Lung (tissue), 12 donors: ENCODE data around the gene ROR1. TPM values are rescaled to one million over a fixed set of nuclear protein-coding genes. Genes with fewer than 3 reads are reported as not detected.

Experiments used
- ATAC-seq: fragments of 200-7000 bp; cut with Tn5 transposase; one replicate; pipeline ENCODE4 v1.9.1; 2020; ENCODE audit warnings: moderate number of reproducible peaks; ENCODE audit not compliant: insufficient read depth, low FRiP score
- DNase-seq, 3 donors: peaks; one replicate each; pipeline ENCODE4 v3.0.0-alpha.2; 2013 to 2017
- H3K27ac ChIP-seq, 2 donors: one replicate each; pipeline ENCODE4 v1.5.1; 2013; ENCODE audit warnings: mild to moderate bottlenecking in 2 of 2, moderate library complexity in 2 of 2, control low read depth in 1 of 2, inconsistent platforms in 1 of 2, low read depth in 1 of 2, low read length in 1 of 2
- H3K27me3 ChIP-seq, 3 donors: one replicate each; pipeline ENCODE4 v1.5.1; 2013; ENCODE audit warnings: low read length in 2 of 3; ENCODE audit not compliant: control insufficient read depth in 3 of 3, insufficient read depth in 3 of 3
- H3K36me3 ChIP-seq, 4 donors: one replicate each; pipeline ENCODE4 v1.5.1; 2013; ENCODE audit warnings: low read length in 4 of 4, mild to moderate bottlenecking in 1 of 4, moderate library complexity in 1 of 4; ENCODE audit not compliant: control insufficient read depth in 4 of 4, insufficient read depth in 4 of 4
- H3K4me1 ChIP-seq, 5 donors: one replicate each; pipeline ENCODE4 v1.5.1; 2013; ENCODE audit warnings: low read length in 5 of 5, mild to moderate bottlenecking in 2 of 5, moderate library complexity in 1 of 5; ENCODE audit not compliant: control insufficient read depth in 5 of 5, insufficient read depth in 5 of 5
- H3K4me3 ChIP-seq: one replicate; pipeline ENCODE4 v1.5.1; 2013; ENCODE audit warnings: mild to moderate bottlenecking, control low read depth, moderate library complexity
- H3K9ac ChIP-seq, 2 donors: one replicate each; pipeline ENCODE4 v1.5.1; 2013; ENCODE audit warnings: low read length in 2 of 2, control low read depth in 1 of 2; ENCODE audit not compliant: insufficient read depth in 1 of 2
- H3K9me3 ChIP-seq, 4 donors: one replicate each; pipeline ENCODE4 v1.5.1; 2013; ENCODE audit warnings: low read length in 3 of 4, mild to moderate bottlenecking in 1 of 4, moderate library complexity in 1 of 4; ENCODE audit not compliant: control insufficient read depth in 4 of 4, insufficient read depth in 3 of 4
- CTCF ChIP-seq: IDR thresholded peaks from 2 replicates; pipeline ENCODE4 v1.5.1; 2012; ENCODE audit warnings: mild to moderate bottlenecking; ENCODE audit errors: control extremely low read depth, extremely low read depth
- WGBS, 2 donors: extraction: QIAGEN DNeasy Blood & Tissue Kit; methylation state at CpG; one replicate each; pipeline ENCODE4 v1.1.7; 2013; 5-methylcytosine and 5-hydroxymethylcytosine counted together
- polyA plus RNA-seq, 2 donors: library from polyadenylated mRNA; stranded (reverse); fragments of 200-250 nt; gene quantifications; one replicate each; pipeline ENCODE4 v1.2.1, GENCODE V29; 2013
- total RNA-seq, 2 donors: library from RNA; depleted of rRNA in 1 of 2; stranded (reverse); fragments of >200 nt in 1 of 2; gene quantifications; one replicate each; pipeline ENCODE4 v1.2.1, GENCODE V29; 2014 to 2021
- donor health status: control.
- donor health status: control.
- donor health status: Bipolar disorder and iron deficiency.
- donor health status: healthy.
- donor health status: DM: yes; HTN: yes; CAD: no.

The ROR1 gene
- total and polyA plus RNA-seq, 4 donors, result 2.9 to 47.0 (median 14.0) TPM

- TF ChIP-seq CTCF, result no peak
- Histone ChIP-seq H3K36me3 (no peaks in the 10 kb centered on the region), H3K4me3 (no peak overlapping the region), H3K27me3 (no peaks in the 10 kb centered on the region), H3K27ac (no peak overlapping the region), H3K9ac (no peak overlapping the region), H3K4me1 (peaks cover 0 to 12% (median 0%) of the 10 kb centered on the region in 5 donors), H3K9me3 (no peaks in the 10 kb centered on the region)
- no peak for ATAC-seq
- WGBS, 2 donors, result 85% methylated on average over 8 of the region's 8 CpGs
- no peak for DNase-seq
Observed at GRCh38 chr1:64196074-64196870, 422.5 kb downstream of the ROR1 start.

- Histone ChIP-seq H3K36me3 (no peaks in the 10 kb centered on the region), H3K9ac (no peak overlapping the region), H3K27me3 (no peaks in the 10 kb centered on the region), H3K4me1 (peaks cover 0 to 12% (median 0%) of the 10 kb centered on the region in 5 donors), H3K4me3 (no peak overlapping the region), H3K9me3 (no peaks in the 10 kb centered on the region), H3K27ac (no peak overlapping the region)
- TF ChIP-seq CTCF, result no peak
- 95 to 98% methylated on average over 3 of the region's 3 CpGs for WGBS, 2 donors
- ATAC-seq (no peak), DNase-seq (no peak)
Observed at GRCh38 chr1:64197076-64197475, 423.3 kb downstream of the ROR1 start.

- no peak for DNase-seq
- Histone ChIP-seq H3K27ac (no peak overlapping the region), H3K27me3 (no peaks in the 10 kb centered on the region), H3K9me3 (no peaks in the 10 kb centered on the region), H3K4me1 (peaks cover 0 to 11% (median 0%) of the 10 kb centered on the region in 5 donors), H3K36me3 (no peaks in the 10 kb centered on the region), H3K9ac (no peak overlapping the region), H3K4me3 (no peak overlapping the region)
- TF ChIP-seq CTCF, result no peak
- WGBS, 2 donors, result 66 to 69% methylated on average over 2 of the region's 2 CpGs
- no peak for ATAC-seq
Observed at GRCh38 chr1:64199154-64199553, 425.3 kb downstream of the ROR1 start.

DNA sequence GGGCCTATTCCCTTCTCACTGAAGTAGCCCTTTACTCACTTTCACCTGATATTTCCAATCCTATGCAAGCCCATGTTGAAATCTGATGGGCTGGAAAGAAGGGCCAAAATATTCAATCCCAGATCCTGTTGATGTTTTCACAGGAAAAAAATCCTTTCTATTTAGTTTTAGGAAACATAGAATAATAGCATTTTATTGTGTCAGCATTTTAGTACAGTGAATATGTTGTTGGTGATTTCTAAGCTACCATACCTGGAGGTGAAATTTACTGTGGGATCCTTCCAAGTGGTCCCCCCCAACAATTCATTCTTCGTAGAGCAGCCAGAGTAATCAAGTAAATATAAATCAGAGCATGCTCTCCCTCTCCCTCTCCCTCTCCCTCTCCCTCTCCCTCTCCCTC lies 426.2 kb downstream of the ROR1 start:
- DNase-seq, result no peak
- no peak for TF ChIP-seq CTCF
- H3K36me3 ChIP-seq, result no peaks in the 10 kb centered on the region
- H3K9ac ChIP-seq, result no peak overlapping the region
- peaks cover 0 to 8% (median 0%) of the 10 kb centered on the region in 5 donors for H3K4me1 ChIP-seq
- no peak overlapping the region for H3K27ac ChIP-seq
- ATAC-seq, result no peak
- H3K27me3 ChIP-seq, result no peaks in the 10 kb centered on the region
- H3K9me3 ChIP-seq, result no peaks in the 10 kb centered on the region
- no peak overlapping the region for H3K4me3 ChIP-seq
- 48 to 96% methylated on average over 1 of the region's 1 CpG for WGBS, 2 donors
